ENCODE results near the gene KRTAP13-3. TPM values are rescaled to one million over a fixed set of nuclear protein-coding genes. Genes with fewer than 3 reads are reported as not detected.

The KRTAP13-3 gene, protein sequence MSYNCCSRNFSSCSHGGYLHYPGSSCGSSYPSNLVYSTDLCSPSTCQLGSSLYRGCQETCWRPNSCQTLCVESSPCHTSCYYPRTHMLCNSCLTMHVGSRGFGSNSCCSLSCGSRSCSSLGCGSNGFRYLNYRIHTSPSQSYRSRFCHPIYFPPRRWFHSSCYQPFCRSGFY
- total RNA-seq: not detected

DNA sequence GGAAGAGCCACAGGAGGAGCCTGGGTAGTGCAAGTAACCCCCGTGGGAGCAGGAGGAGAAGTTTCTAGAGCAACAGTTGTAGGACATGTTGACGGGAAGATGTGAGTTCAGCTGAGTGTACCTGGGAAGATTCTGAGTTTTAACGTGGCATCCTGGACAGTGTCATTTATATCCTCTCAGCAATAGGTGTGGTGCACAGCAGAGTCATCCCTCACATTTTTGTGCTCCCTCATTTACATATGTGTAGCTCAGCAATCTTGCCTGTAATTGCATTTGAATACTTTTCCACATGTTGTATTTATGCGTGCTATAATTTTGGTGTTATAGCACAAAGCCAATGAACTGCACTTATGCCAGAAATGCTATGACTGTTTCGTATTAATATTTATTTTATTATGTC is at the start of gene KRTAP13-3:
Gene KRTAP13-3, minus strand, starts transcription at position 101 of the 400 bp plus-strand sequence. Its CDS starts 14 bp downstream, at position 87.
- WGBS, 2 donors: 78 to 83% methylated on average over 5 of the region's 5 CpGs

GRCh38 chr21:30468900-30469714 is 43.4 kb upstream of the KRTAP13-3 start:
- no peaks in the 10 kb centered on the region for H3K36me3 ChIP-seq
- no peaks in the 10 kb centered on the region for H3K4me1 ChIP-seq
- H3K9me3 ChIP-seq: no peaks in the 10 kb centered on the region
- TF ChIP-seq, protein P1, sequence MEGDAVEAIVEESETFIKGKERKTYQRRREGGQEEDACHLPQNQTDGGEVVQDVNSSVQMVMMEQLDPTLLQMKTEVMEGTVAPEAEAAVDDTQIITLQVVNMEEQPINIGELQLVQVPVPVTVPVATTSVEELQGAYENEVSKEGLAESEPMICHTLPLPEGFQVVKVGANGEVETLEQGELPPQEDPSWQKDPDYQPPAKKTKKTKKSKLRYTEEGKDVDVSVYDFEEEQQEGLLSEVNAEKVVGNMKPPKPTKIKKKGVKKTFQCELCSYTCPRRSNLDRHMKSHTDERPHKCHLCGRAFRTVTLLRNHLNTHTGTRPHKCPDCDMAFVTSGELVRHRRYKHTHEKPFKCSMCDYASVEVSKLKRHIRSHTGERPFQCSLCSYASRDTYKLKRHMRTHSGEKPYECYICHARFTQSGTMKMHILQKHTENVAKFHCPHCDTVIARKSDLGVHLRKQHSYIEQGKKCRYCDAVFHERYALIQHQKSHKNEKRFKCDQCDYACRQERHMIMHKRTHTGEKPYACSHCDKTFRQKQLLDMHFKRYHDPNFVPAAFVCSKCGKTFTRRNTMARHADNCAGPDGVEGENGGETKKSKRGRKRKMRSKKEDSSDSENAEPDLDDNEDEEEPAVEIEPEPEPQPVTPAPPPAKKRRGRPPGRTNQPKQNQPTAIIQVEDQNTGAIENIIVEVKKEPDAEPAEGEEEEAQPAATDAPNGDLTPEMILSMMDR (IDR thresholded peaks at IDR 0.05): no peak
- TF ChIP-seq POLR2A (IDR thresholded peaks at IDR 0.05): no peak
- TF ChIP-seq EP300 (IDR thresholded peaks at IDR 0.05): no peak
- H3K4me3 ChIP-seq: no peak overlapping the region
- no peak for DNase-seq (ENCODE audit: low spot score in 2 of 2)
- no peaks in the 10 kb centered on the region for H3K27me3 ChIP-seq
- WGBS, 2 donors: 56 to 60% methylated on average over 6 of the region's 6 CpGs
- H3K27ac ChIP-seq: no peak overlapping the region

More for the DNA sequence above, at the start of gene KRTAP13-3:
- H3K27ac ChIP-seq: no peak within 1 kb of the TSS
- DNase-seq (ENCODE audit: low spot score in 2 of 2): no peak
- peaks cover 0 to 4% (median 0%) of the 10 kb centered on the region in 4 donors for H3K4me1 ChIP-seq
- no peaks in the 10 kb centered on the region for H3K36me3 ChIP-seq
- TF ChIP-seq EP300 (IDR thresholded peaks at IDR 0.05): no peak
- TF ChIP-seq POLR2A (IDR thresholded peaks at IDR 0.05): no peak
- TF ChIP-seq, protein P1 (IDR thresholded peaks at IDR 0.05): no peak
- H3K9me3 ChIP-seq: no peaks in the 10 kb centered on the region
- no peaks in the 10 kb centered on the region for H3K27me3 ChIP-seq
- H3K4me3 ChIP-seq: no peak within 1 kb of the TSS

DNA sequence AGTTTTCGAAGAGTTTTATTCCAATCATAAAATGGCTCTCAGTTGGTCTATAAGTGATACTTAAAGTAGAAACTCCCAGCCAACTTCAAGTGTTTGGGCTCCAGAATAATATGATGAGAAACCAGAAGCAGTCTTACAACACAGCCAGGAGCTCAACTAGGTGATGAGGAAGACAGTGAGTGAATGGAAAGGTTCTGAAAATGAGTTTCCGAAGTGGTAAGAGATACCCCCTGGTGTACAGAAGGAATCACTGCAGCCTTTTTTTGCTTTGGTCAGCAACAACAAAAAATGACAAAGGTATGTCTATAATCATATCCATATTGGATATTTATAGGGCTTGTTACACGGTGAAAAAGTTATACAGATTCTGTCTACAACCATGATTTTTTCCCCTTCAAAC is 38.0 kb upstream of the KRTAP13-3 start:
- H3K27me3 ChIP-seq: no peaks in the 10 kb centered on the region
- TF ChIP-seq POLR2A (IDR thresholded peaks at IDR 0.05) (no peak), EP300 (IDR thresholded peaks at IDR 0.05) (no peak)
- TF ChIP-seq, protein P1 (IDR thresholded peaks at IDR 0.05): no peak
- no peak overlapping the region for H3K27ac ChIP-seq
- WGBS, 2 donors: 35 to 65% methylated on average over 3 of the region's 3 CpGs
- no peak for DNase-seq (ENCODE audit: low spot score in 2 of 2)
- no peaks in the 10 kb centered on the region for H3K36me3 ChIP-seq
- H3K4me3 ChIP-seq: no peak overlapping the region
- H3K4me1 ChIP-seq: no peaks in the 10 kb centered on the region
- H3K9me3 ChIP-seq: no peaks in the 10 kb centered on the region

- no peak for DNase-seq (ENCODE audit: low spot score in 2 of 2)
- 87 to 89% methylated on average over 3 of the region's 3 CpGs for WGBS, 2 donors
- Histone ChIP-seq H3K4me1 (no peaks in the 10 kb centered on the region), H3K4me3 (no peak overlapping the region), H3K27ac (no peak overlapping the region), H3K9me3 (no peaks in the 10 kb centered on the region), H3K27me3 (no peaks in the 10 kb centered on the region), H3K36me3 (no peaks in the 10 kb centered on the region)
- TF ChIP-seq POLR2A (IDR thresholded peaks at IDR 0.05) (no peak), EP300 (IDR thresholded peaks at IDR 0.05) (no peak)
- TF ChIP-seq, protein P1 (IDR thresholded peaks at IDR 0.05): no peak
These were observed 22.8 kb upstream of the KRTAP13-3 start for GRCh38 chr21:30448514-30448913.

DNA sequence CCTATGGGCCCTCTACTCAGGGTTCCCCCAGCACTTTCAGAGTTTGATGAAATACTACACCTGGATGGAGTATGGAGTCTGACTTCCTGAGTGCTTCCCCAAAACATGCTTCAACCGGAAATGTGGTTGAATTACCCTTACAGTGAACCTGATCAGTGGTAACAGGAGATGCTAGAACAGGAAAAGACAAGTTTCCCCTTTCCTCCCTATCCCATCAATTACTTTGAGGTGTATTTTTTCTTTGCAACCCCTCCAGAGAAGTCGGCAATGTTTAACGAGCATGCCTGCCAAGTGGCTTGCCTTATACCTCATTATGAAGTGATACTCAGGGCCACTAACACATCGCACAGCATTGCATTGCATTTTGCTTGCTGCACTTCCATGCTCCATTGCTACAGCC is 21.3 kb upstream of the KRTAP13-3 start:
- no peaks in the 10 kb centered on the region for H3K4me1 ChIP-seq
- DNase-seq (ENCODE audit: low spot score in 2 of 2): no peak
- H3K36me3 ChIP-seq: no peaks in the 10 kb centered on the region
- no peak overlapping the region for H3K4me3 ChIP-seq
- H3K27me3 ChIP-seq: no peaks in the 10 kb centered on the region
- TF ChIP-seq POLR2A (IDR thresholded peaks at IDR 0.05) (no peak), EP300 (IDR thresholded peaks at IDR 0.05) (no peak)
- TF ChIP-seq, protein P1 (IDR thresholded peaks at IDR 0.05): no peak
- no peaks in the 10 kb centered on the region for H3K9me3 ChIP-seq
- no peak overlapping the region for H3K27ac ChIP-seq
- WGBS, 2 donors: 53 to 55% methylated on average over 4 of the region's 4 CpGs

All from tibial nerve (tissue), 4 donors.